Type B pancreatic cell (in vitro differentiated cells): ENCODE measurements around the gene GPR153. TPM values are rescaled to one million over a fixed set of nuclear protein-coding genes. Genes with fewer than 3 reads are reported as not detected.
A peak's percentile ranks its signal among the peaks of the same experiment; 100 is the strongest.

Source experiments
- DNase-seq: peaks from one replicate; pipeline ENCODE4 v3.0.0; 2021; ENCODE audit warnings: mixed read lengths; ENCODE audit not compliant: unreplicated experiment; ENCODE audit errors: extremely low spot score
- H3K27ac Mint-ChIP-seq: 2 replicates; pipeline ENCODE4 v1.8.0; 2021; ENCODE audit warnings: mild to moderate bottlenecking, mixed read lengths
- H3K27me3 Mint-ChIP-seq: 2 replicates; pipeline ENCODE4 v1.8.0; 2021; ENCODE audit warnings: mixed read lengths
- H3K36me3 Mint-ChIP-seq: 2 replicates; pipeline ENCODE4 v1.8.0; 2021; ENCODE audit warnings: mixed read lengths
- H3K4me1 Mint-ChIP-seq: one replicate; pipeline ENCODE4 v1.8.0; 2021; ENCODE audit warnings: mixed read lengths; ENCODE audit not compliant: unreplicated experiment
- H3K4me3 Mint-ChIP-seq: 2 replicates; pipeline ENCODE4 v1.8.0; 2021; ENCODE audit warnings: mild to moderate bottlenecking, mixed read lengths
- H3K9me3 Mint-ChIP-seq: 2 replicates; pipeline ENCODE4 v1.8.0; 2021; ENCODE audit warnings: mixed read lengths
- CTCF ChIP-seq: fragments of 200-600 bp; sonication (generic); conservative IDR thresholded peaks from 2 replicates; pipeline ENCODE4 v1.5.0; 2021; ENCODE audit warnings: antibody characterized with exemption, mild to moderate bottlenecking
- total RNA-seq: library from RNA; stranded (reverse); gene quantifications from 2 replicates; pipeline ENCODE4 v1.2.1, GENCODE V29; 2021; ENCODE audit warnings: low replicate concordance

Gene GPR153
- total RNA-seq, 1 donor from 2014 or later: 6.1 TPM

- Mint-ChIP-seq H3K4me3 (no peak overlapping the region), H3K36me3 (no peaks in the 10 kb centered on the region), H3K27me3 (no peaks in the 10 kb centered on the region), H3K9me3 (no peaks in the 10 kb centered on the region), H3K4me1 (peaks cover 20% of the 10 kb centered on the region), H3K27ac (no peak overlapping the region)
- no peak for DNase-seq
- TF ChIP-seq CTCF: no peak
These were observed 18.2 kb upstream of the GPR153 start for GRCh38 chr1:6279066-6279465.

DNA sequence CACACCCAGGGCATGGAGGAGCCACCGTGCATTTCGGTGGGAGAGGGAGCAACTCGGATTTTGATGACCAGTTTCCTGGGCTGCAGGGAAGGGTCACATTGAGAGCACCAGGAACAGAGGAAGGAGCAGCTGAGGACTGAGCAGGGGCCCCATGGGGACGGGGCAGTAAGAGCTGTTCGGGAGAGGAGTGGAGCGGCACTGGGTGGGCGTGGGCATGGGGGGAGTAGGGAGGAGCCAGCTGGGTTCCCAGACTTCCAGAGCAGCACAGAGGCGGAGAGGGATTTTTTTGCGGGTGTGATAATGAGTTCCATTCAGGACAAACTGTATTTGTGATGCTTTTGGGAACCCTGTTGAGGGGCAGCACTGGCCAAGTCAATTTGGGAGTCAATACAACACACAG lies 17.4 kb upstream of the GPR153 start:
- H3K4me3 Mint-ChIP-seq: no peak overlapping the region
- no peaks in the 10 kb centered on the region for H3K27me3 Mint-ChIP-seq
- H3K9me3 Mint-ChIP-seq: no peaks in the 10 kb centered on the region
- H3K36me3 Mint-ChIP-seq: no peaks in the 10 kb centered on the region
- DNase-seq: no peak
- TF ChIP-seq CTCF: no peak
- no peak overlapping the region for H3K27ac Mint-ChIP-seq
- H3K4me1 Mint-ChIP-seq: peaks cover 24% of the 10 kb centered on the region

DNA sequence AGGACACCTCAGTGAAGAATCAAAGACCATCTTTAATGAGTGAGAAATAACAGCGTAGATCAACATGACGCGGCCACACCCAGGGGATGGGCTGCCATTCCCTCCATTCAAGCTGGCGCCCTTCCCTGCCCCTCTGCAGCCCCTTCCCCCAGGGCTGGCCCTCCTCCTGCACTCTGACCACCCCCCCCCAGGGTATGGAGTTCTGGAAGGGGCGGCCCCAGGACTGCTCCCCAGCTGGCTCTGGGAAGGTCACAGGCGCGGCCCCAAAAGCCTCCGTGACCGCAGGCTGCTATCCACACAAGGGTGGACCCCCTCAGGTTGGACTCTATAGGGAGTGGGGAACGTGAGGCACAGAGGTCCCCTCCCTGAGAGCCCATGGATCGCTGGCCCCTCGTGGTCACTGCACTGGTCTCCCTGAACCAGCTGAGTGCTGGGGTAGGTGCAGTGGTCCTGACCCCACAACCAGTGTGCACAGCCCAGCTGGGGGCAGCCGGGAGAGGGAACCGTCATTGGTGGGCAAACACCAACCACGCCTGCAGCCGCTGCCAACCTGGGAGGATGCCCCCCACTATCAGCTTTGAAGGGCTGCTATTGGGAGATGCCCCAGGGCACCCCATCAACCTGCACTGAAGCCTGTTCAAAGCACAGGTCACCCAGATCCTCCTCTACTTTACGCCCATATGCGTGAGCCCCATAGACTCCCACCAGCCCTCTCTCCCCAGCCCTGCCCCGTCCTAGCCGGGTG lies 16.1 kb upstream of the GPR153 start:
- DNase-seq: no peak
- no peak overlapping the region for H3K27ac Mint-ChIP-seq
- H3K4me3 Mint-ChIP-seq: no peak overlapping the region
- H3K27me3 Mint-ChIP-seq: no peaks in the 10 kb centered on the region
- H3K9me3 Mint-ChIP-seq: no peaks in the 10 kb centered on the region
- H3K36me3 Mint-ChIP-seq: no peaks in the 10 kb centered on the region
- H3K4me1 Mint-ChIP-seq: peaks cover 33% of the 10 kb centered on the region
- no peak for TF ChIP-seq CTCF

DNA sequence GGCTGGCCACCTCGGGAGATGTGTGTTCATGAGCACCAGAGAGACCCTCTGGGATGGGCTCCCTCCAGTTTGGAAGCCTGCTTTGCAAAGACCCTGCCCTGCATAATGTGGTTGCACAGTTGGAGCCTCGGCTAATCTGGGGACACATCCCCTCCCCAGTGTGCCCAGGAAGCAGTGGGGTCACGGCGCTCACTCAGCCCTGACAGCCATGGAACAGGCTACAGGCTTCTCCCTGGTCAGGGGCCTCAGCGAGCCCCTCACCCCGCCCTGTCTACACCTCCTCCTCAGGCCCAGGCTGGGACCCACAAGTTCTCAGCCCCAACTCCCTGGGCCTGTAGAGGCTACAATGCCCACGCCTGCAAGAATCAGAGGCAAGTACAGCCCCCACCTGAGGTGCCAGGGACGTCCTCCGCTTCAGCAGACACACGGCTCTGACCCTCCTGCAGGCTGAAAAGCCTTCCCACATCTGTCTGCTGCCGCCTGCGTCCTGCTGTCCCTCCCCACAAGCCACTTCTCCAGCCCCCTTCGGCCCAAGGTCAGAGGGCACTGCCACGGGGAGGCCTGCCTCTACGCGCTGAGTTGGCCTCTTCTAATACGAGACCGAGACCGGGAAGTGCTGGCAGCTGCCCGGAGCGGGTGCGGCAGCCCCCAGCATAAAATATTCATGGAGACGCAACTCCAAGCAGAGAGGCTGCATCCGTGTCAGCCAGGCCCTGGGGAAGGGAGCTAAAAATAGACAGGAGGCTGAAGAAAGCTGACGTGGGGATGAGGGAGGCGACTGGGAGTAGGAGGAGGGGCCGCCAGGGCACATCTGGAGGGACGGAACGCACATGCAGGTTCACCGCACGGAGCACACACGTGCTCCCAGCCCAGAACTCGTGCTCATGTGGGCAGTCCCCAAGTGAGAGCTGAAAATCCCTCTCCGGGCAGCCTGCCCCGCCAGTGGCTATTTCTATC lies 15.2 kb upstream of the GPR153 start:
- H3K4me1 Mint-ChIP-seq: peaks cover 40% of the 10 kb centered on the region
- TF ChIP-seq CTCF: no peak
- H3K9me3 Mint-ChIP-seq: no peaks in the 10 kb centered on the region
- H3K27ac Mint-ChIP-seq: no peak overlapping the region
- no peaks in the 10 kb centered on the region for H3K27me3 Mint-ChIP-seq
- H3K36me3 Mint-ChIP-seq: no peaks in the 10 kb centered on the region
- peak overlapping the region; percentile 51 for H3K4me3 Mint-ChIP-seq
- DNase-seq: no peak

DNA sequence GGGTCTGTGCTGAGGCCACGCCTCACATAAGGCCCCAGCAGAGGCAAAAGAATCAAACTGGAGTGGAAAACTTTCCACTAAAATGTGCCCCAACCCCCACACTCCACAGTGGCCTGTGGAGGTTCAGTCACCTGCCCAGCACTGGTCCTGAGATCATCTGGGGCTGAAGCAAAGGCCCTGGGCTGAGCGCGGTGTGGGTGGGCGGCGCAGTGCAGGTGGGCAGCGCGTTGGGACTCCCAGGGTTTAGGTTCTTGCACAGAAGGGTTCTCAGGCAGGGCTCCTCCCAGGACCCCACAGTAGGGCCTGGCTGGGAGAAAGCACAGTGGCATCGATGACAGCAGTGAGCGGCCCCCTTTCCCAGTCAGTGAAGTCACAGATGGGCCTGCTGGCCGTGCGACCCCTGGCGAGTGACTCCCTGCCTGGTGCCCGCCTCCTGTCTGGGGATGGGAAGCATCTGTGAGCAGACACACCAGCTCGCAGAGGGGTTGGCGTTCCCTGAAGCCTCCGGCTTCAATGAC lies 13.8 kb upstream of the GPR153 start:
- Mint-ChIP-seq H3K4me3 (no peak overlapping the region), H3K27me3 (no peaks in the 10 kb centered on the region), H3K4me1 (peaks cover 49% of the 10 kb centered on the region), H3K36me3 (no peaks in the 10 kb centered on the region), H3K27ac (no peak overlapping the region), H3K9me3 (no peaks in the 10 kb centered on the region)
- TF ChIP-seq CTCF: no peak
- DNase-seq: no peak
